H1 (cell line): Measurements from ENCODE around the gene ITPR3. TPM values are rescaled to one million over a fixed set of nuclear protein-coding genes. Genes with fewer than 3 reads are reported as not detected.

Experiments used
- CBX8 ChIP-seq: fragments of 300-800, 300-1000 bp; sonication (generic); IDR thresholded peaks from 2 replicates; pipeline ENCODE4 v1.7.1; 2016; ENCODE audit warnings: low read depth, low read length, borderline replicate concordance
- CTBP2 ChIP-seq: IDR thresholded peaks from 2 replicates; pipeline ENCODE4 v1.7.0; 2011; ENCODE audit warnings: borderline replicate concordance, mild to moderate bottlenecking, moderate library complexity, mixed read lengths, low read length; ENCODE audit not compliant: insufficient read depth, insufficient read length
- PHF8 ChIP-seq: fragments of 200-600 bp; sonication (generic); conservative IDR thresholded peaks from 2 replicates; pipeline ENCODE4 v1.7.1; 2012; ENCODE audit warnings: low read depth, mild to moderate bottlenecking, inconsistent platforms, low read length, moderate library complexity
- RXRA ChIP-seq: IDR thresholded peaks from 2 replicates; pipeline ENCODE4 v1.6.1; 2011; ENCODE audit warnings: low read depth, mild to moderate bottlenecking, low read length, moderate library complexity; ENCODE audit not compliant: insufficient read depth
- SIN3A ChIP-seq, 2 experiments: IDR thresholded peaks in 1 of 2; conservative IDR thresholded peaks in 1 of 2; 2 replicates each; pipeline ENCODE4 v1.6.1; 2011 to 2012; ENCODE audit warnings: low read length in 2 of 2, improper control_type of control experiment in 1 of 2, low read depth in 1 of 2, mild to moderate bottlenecking in 1 of 2
- TAF1 ChIP-seq: IDR thresholded peaks from 2 replicates; pipeline ENCODE4 v1.6.1; 2011; ENCODE audit warnings: mild to moderate bottlenecking, low read depth, low read length
- TBP ChIP-seq: IDR thresholded peaks from 2 replicates; pipeline ENCODE4 v1.6.1; 2011; ENCODE audit warnings: low read depth, low read length, improper control_type of control experiment
- ZNF274 ChIP-seq: IDR thresholded peaks from 2 replicates; pipeline ENCODE4 v1.7.0; 2012; ENCODE audit warnings: low read length, borderline replicate concordance; ENCODE audit errors: extremely low read depth
- polyA plus RNA-seq, 7 experiments: library from polyadenylated mRNA; depleted of rRNA in 3 of 7; stranded (reverse) in 5 of 7; unstranded in 2 of 7; fragments of >200 nt in 5 of 7; fragments of 200-250 nt in 2 of 7; gene quantifications; 1 replicate in 5 of 7; 2 replicates in 1 of 7; 4 replicates in 1 of 7; pipeline versions ENCODE4 v1.2.1 to v1.2.3, GENCODE V29; 2011 to 2013; ENCODE audit warnings: missing spikeins in 2 of 7, mixed read lengths in 2 of 7
- total RNA-seq: library from RNA; stranded (reverse); fragmentation: NEBNext Ultra II Directional; extraction: Animal tissue kit (Norgen Biotek cat#: 25700); gene quantifications from 2 replicates; pipeline ENCODE4 v1.2.1, GENCODE V29; 2021

The ITPR3 gene
- total and polyA plus RNA-seq, 2 of the 8 experiments (the other 6 are each of a cell fraction or from before 2014, with no cell fraction given) = 29.1 to 45.7 TPM

DNA sequence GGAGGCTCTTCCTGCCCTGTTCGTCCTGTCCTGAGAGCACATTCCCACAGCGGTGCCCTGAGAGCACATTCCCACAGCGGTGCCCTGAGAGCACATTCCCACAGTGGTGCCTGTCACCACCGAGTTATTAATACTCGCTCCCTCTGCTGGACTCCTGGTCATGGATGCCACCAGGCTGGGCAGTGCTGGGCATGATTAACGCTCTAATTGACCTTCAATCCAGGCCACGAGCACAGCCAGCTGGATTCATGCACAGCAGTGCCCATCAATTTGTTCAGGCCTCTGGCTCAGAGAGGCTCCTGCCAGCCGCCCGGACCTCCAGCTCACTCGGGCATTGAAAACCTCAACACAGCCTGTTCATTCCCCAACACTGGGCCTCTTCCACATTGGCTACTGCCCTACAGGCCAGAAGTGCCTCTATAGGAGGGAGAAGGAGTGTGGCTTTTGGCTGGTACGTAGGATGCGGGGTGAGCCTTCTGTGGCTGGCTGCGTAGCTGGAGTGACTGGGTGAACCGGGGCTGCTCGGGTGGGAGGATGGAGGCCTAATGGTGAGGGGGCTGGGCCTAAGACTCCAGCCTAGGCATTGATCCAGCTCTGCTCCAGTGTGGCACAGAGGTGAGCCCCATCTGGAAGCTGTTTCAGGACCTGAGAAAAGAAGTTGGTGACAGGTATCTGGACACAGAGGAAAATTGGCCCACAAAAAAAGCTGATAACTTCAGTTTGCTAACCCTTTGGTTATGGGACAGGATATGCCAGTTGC lies 116.3 kb downstream of the ITPR3 start (continued):
- TF ChIP-seq CTBP2 = no peak
- no peak for TF ChIP-seq ZNF274
- no peak for TF ChIP-seq TAF1
- no peak for TF ChIP-seq PHF8
- no peak for TF ChIP-seq CBX8
- TF ChIP-seq TBP = no peak
- TF ChIP-seq SIN3A (conservative IDR thresholded peaks at IDR 0.05 in 1 of 2, IDR thresholded peaks at IDR 0.05 in 1 of 2; ENCODE audit: low read depth in 1 of 2, low read length in 2 of 2) = no peak
- TF ChIP-seq RXRA = no peak
- TF ChIP-seq, all 59 proteins: peak for 0
